Activated naive CD4-positive, alpha-beta T cell treated with anti-CD3 and anti-CD28 coated beads, Interleukin-2, amount 50 U/mL, for 24 hours (primary cell): ENCODE measurements around the gene S100A1.
A peak's percentile ranks its signal among the peaks of the same experiment; 100 is the strongest.
"Not testable (repeated sequence)": the region's sequence is repeated elsewhere in the genome, so short reads cannot be mapped to it uniquely, and the experiment has no call there.

Experiments used
- H3K27ac Mint-ChIP-seq: one replicate; pipeline ENCODE4 v1.8.0; 2021; ENCODE audit warnings: mild to moderate bottlenecking, mixed read lengths
- H3K27me3 Mint-ChIP-seq: one replicate; pipeline ENCODE4 v1.8.0; 2021; ENCODE audit warnings: mixed read lengths
- H3K36me3 Mint-ChIP-seq: one replicate; pipeline ENCODE4 v1.8.0; 2021; ENCODE audit warnings: mixed read lengths
- H3K4me1 Mint-ChIP-seq: one replicate; pipeline ENCODE4 v1.8.0; 2021; ENCODE audit warnings: mixed read lengths
- H3K4me3 Mint-ChIP-seq: one replicate; pipeline ENCODE4 v1.8.0; 2021; ENCODE audit warnings: mild to moderate bottlenecking, mixed read lengths
- H3K9me3 Mint-ChIP-seq: one replicate; pipeline ENCODE4 v1.8.0; 2021; ENCODE audit warnings: mixed read lengths

Gene S100A1

DNA sequence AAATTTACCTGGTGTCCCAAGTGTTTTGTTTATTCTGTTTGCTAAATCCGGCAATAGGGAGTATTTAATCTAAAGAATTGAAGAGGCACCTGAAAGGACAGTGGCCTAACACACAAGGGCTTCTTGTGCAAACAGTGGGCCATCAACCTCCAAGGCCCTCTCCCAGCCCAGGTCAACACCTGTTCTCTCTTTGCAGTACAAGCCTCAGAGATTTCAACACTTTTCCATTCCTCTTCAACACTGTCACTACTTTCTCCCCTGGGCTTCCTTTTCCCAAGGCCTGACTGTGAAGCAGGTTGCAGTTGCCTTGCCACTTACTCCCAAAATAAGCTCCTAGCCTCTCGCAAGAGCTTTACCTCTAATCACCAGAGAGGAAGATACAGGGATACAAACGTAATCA lies 27.1 kb downstream of the S100A1 start:
- peaks cover 16% of the 10 kb centered on the region for H3K4me1 Mint-ChIP-seq
- H3K27me3 Mint-ChIP-seq, result no peaks in the 10 kb centered on the region
- H3K9me3 Mint-ChIP-seq, result no peaks in the 10 kb centered on the region
- H3K36me3 Mint-ChIP-seq, result no peaks in the 10 kb centered on the region
- no peak overlapping the region for H3K27ac Mint-ChIP-seq
- no peak overlapping the region for H3K4me3 Mint-ChIP-seq

DNA sequence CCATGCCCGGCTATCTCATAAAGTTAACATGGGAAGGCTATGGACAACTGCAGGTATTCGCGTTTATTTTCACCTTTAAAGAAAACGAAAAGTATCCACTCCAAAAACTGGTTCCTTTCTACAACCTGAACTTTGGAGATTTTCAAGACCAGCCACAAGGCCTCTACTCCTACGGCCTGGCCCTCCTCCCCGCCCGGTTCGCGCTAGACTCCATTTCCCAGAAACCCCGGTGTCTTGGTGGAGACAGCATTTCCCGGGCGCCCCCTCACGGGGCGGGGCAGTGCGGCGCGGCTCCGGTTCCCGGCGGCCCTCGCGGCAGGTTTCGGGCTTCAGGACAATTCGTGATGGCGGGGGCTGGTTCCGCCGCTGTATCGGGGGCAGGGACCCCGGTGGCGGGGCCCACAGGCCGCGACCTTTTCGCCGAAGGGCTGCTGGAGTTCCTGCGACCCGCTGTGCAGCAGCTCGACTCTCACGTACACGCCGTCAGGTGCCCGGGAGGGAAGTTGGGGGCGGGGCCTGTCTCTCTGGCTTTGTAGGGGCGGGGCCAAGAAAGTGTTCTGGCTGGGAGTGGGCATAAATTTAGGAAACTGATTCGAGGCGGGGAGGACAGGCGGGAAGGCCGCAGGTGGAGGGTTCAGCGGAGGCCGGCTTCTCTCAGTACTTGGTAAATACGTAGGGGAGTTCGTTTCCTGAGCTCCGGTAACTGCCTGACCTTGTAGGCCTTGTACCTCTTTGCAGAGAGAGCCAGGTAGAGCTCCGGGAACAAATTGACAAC lies 30.4 kb downstream of the S100A1 start, which contains the start of gene SNAPIN:
SNAPIN (plus strand) TSS at position 304 of the 775 bp plus-strand sequence; CDS start at position 345, 41 bp downstream.
- no peaks in the 10 kb centered on the region for H3K27me3 Mint-ChIP-seq
- peak within 1 kb of the TSS; percentile 94 for H3K27ac Mint-ChIP-seq
- H3K4me3 Mint-ChIP-seq, result peak within 1 kb of the TSS; percentile 93
- H3K9me3 Mint-ChIP-seq, result no peaks in the 10 kb centered on the region
- peaks cover 6% of the 10 kb centered on the region for H3K36me3 Mint-ChIP-seq
- H3K4me1 Mint-ChIP-seq, result peaks cover 16% of the 10 kb centered on the region

DNA sequence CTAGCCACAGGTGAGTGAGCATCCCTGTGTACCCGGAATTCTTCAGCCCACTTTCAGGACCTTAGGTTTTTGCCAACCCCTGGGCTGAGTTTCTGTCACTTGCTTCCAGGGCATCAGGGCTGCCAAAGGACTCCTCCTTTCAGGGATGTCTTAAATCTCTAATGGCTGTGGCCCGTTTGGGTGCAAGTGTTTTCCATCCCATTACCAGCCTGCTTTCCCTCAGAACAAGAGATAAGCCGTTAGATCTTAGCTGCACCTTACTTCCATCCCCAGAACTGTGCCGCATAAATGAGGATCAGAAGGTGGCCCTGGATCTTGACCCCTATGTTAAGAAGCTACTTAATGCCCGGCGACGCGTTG lies 30.9 kb downstream of the S100A1 start:
- Mint-ChIP-seq H3K27me3 (no peaks in the 10 kb centered on the region), H3K36me3 (peaks cover 7% of the 10 kb centered on the region), H3K9me3 (no peaks in the 10 kb centered on the region), H3K4me3 (peak overlapping the region; percentile 93), H3K4me1 (peaks cover 16% of the 10 kb centered on the region), H3K27ac (peak overlapping the region; percentile 94)

- Mint-ChIP-seq H3K4me3 (peak overlapping the region; percentile 93), H3K36me3 (peaks cover 10% of the 10 kb centered on the region), H3K9me3 (no peaks in the 10 kb centered on the region), H3K27ac (peak overlapping the region; percentile 35), H3K4me1 (peaks cover 16% of the 10 kb centered on the region), H3K27me3 (no peaks in the 10 kb centered on the region)
Observed at GRCh38 chr1:153659656-153660055, 31.4 kb downstream of the S100A1 start.

- H3K36me3 Mint-ChIP-seq, result peaks cover 17% of the 10 kb centered on the region
- H3K27me3 Mint-ChIP-seq, result no peaks in the 10 kb centered on the region
- H3K27ac Mint-ChIP-seq, result peak overlapping the region; percentile 68
- H3K9me3 Mint-ChIP-seq, result no peaks in the 10 kb centered on the region
- peaks cover 19% of the 10 kb centered on the region for H3K4me1 Mint-ChIP-seq
- H3K4me3 Mint-ChIP-seq, result peak overlapping the region; percentile 36
Observed at GRCh38 chr1:153661111-153661708, 33.0 kb downstream of the S100A1 start.

DNA sequence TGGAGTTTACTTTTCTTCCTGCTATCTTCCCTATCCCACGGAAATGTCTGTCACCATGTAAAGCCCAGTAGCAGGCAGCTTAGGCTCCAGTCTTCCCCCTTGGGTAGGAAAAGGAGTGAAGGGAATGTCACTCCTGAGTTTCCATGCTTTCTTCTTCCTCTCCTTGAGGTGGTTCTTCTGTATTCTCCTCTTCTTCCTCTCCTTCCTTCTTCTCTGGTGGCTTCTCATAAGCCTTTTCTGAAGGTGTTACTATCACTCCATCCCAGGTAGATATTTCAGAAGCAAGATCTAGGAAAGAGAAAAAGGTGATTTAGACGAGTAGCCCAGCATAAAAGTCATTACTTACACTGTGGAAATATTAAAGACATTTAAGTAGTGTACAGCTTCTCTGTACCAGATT lies 34.0 kb downstream of the S100A1 start:
- H3K4me1 Mint-ChIP-seq, result peaks cover 20% of the 10 kb centered on the region
- no peak overlapping the region for H3K4me3 Mint-ChIP-seq
- no peaks in the 10 kb centered on the region for H3K9me3 Mint-ChIP-seq
- no peak overlapping the region for H3K27ac Mint-ChIP-seq
- H3K36me3 Mint-ChIP-seq, result peaks cover 20% of the 10 kb centered on the region
- H3K27me3 Mint-ChIP-seq, result no peaks in the 10 kb centered on the region

GRCh38 chr1:153663211-153663610 lies 35.0 kb downstream of the S100A1 start:
- H3K4me1 Mint-ChIP-seq, result peaks cover 29% of the 10 kb centered on the region

DNA sequence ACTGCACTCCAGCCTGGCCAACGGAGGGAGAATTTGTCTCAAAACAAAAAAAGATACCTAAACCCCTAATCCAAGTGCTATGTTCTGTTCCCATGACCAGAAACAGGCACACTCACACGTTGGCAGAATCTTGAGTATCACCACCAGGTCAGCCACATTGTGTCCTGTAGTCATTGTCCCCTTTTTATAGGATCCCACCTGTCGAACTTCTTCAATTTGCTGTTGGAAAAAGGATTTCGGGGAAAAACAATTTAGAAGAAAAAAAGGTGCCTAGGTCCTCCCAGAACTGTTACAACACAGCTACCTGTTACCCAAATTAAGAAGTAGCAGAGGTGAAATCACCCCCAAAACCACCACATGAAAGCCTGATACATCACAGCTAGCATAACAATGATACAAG lies 39.2 kb downstream of the S100A1 start:
- Mint-ChIP-seq H3K4me3 (no peak overlapping the region), H3K9me3 (no peaks in the 10 kb centered on the region), H3K36me3 (peaks cover 37% of the 10 kb centered on the region), H3K27me3 (no peaks in the 10 kb centered on the region), H3K27ac (peak overlapping the region; percentile 77), H3K4me1 (peaks cover 31% of the 10 kb centered on the region)

More at GRCh38 chr1:153663211-153663610, 35.0 kb downstream of the S100A1 start:
- Mint-ChIP-seq H3K27me3 (no peaks in the 10 kb centered on the region), H3K4me3 (no peak overlapping the region), H3K9me3 (no peaks in the 10 kb centered on the region), H3K27ac (no peak overlapping the region), H3K36me3 (peaks cover 29% of the 10 kb centered on the region)

- H3K27me3 Mint-ChIP-seq, H3K9me3 Mint-ChIP-seq, H3K27ac Mint-ChIP-seq, H3K4me3 Mint-ChIP-seq: not testable (repeated sequence)
- H3K4me1 Mint-ChIP-seq, result peaks cover 31% of the 10 kb centered on the region
- peaks cover 37% of the 10 kb centered on the region for H3K36me3 Mint-ChIP-seq
Observed at GRCh38 chr1:153668672-153669071, 40.4 kb downstream of the S100A1 start.

GRCh38 chr1:153669606-153670005 lies 41.4 kb downstream of the S100A1 start:
- H3K36me3 Mint-ChIP-seq, result peaks cover 33% of the 10 kb centered on the region
- no peak overlapping the region for H3K4me3 Mint-ChIP-seq
- H3K9me3 Mint-ChIP-seq, result no peaks in the 10 kb centered on the region
- H3K27ac Mint-ChIP-seq, result no peak overlapping the region
- H3K4me1 Mint-ChIP-seq, result peaks cover 31% of the 10 kb centered on the region
- no peaks in the 10 kb centered on the region for H3K27me3 Mint-ChIP-seq

DNA sequence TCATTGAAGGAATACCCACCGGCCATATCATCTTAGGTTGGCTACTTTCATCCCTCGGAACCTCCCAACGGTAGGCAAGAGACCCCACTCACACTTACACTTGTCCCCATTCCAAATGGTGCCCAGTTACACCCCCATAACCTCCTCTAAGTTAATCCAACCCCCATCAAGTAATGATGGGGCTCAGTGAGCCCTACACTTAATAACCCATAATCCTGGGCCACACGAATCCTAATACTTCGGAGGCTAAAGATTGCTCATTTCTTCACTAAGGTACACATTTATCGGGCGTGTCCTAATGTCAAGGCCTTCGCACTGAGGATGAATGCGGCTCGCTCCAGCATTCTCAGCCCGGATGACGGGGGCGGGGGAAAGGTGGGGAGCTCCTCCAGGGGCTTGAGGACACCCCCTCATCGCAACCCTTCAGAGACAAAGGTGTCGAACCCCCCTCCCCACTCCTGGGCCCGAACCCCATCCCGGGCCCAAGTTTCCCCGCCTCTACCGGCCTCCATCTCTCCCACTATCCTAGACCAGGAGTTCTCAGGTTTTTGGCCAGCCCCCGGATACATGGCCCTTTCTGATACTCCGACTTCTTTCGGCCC lies 42.1 kb downstream of the S100A1 start:
- Mint-ChIP-seq H3K4me1 (peaks cover 31% of the 10 kb centered on the region), H3K9me3 (no peaks in the 10 kb centered on the region), H3K27me3 (no peaks in the 10 kb centered on the region), H3K4me3 (no peak overlapping the region), H3K27ac (no peak overlapping the region), H3K36me3 (peaks cover 29% of the 10 kb centered on the region)

DNA sequence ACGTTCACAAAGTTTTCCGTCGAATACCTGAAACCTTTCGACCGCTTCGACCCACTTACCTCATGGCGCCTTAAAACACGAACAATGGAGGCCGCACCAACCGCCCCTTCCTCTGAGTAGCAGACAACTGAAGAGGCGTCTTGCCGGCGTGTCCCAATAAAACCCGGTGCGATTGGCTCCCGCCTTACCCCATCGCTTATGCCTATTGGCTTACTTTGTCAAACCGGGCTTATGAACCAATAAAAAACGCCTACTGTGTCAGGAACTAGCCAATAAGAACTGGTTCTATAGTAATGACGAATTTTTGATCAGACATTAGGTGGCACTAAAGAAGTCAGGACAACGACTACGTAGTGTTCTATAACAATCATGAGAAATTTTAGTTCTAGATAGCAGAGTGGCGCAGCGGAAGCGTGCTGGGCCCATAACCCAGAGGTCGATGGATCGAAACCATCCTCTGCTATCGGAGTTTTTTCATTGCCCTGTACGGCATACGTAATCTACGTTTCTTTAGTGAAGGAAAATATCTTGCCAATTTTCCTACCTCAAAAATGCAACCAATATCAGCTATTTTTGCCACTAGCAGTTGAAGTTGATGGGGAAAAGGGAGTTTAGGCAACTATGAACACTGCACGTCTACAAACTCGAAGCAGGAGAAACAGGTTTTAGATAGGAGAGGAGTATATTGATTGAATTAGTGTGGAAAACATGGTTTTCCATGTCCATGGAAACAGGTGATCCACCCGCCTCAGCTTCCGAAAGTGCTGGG lies 42.8 kb downstream of the S100A1 start, which contains the start of gene ILF2:
ILF2 (minus strand) TSS at position 135 of the 769 bp plus-strand sequence; CDS start at position 64, 71 bp downstream.
- Mint-ChIP-seq H3K27ac (no peak within 1 kb of the TSS), H3K36me3 (peaks cover 25% of the 10 kb centered on the region), H3K4me1 (peaks cover 28% of the 10 kb centered on the region), H3K9me3 (no peaks in the 10 kb centered on the region), H3K27me3 (no peaks in the 10 kb centered on the region), H3K4me3 (no peak within 1 kb of the TSS)

GRCh38 chr1:153671628-153672353 lies 43.6 kb downstream of the S100A1 start:
- H3K27me3 Mint-ChIP-seq, H3K4me3 Mint-ChIP-seq, H3K9me3 Mint-ChIP-seq: not testable (repeated sequence)
- H3K36me3 Mint-ChIP-seq, result peaks cover 25% of the 10 kb centered on the region
- H3K4me1 Mint-ChIP-seq, result peaks cover 28% of the 10 kb centered on the region
- H3K27ac Mint-ChIP-seq, result peak overlapping the region; percentile 81

GRCh38 chr1:153673511-153673910 lies 45.3 kb downstream of the S100A1 start:
- Mint-ChIP-seq H3K36me3 (peaks cover 11% of the 10 kb centered on the region), H3K27ac (no peak overlapping the region), H3K9me3 (no peaks in the 10 kb centered on the region), H3K4me1 (peaks cover 26% of the 10 kb centered on the region), H3K4me3 (no peak overlapping the region), H3K27me3 (peaks cover 10% of the 10 kb centered on the region)
